Activated CD4-positive, alpha-beta T cell treated with anti-CD3 and anti-CD28 coated beads for 4 hours (primary cell): Measurements from ENCODE around the gene MCM3AP.
"Not testable (repeated sequence)": the region's sequence is repeated elsewhere in the genome, so short reads cannot be mapped to it uniquely, and the experiment has no call there.

Source experiments
- DNase-seq, 2 donors: peaks; one replicate each; pipeline ENCODE4 v3.0.0-alpha.2; 2020

MCM3AP gene

DNA sequence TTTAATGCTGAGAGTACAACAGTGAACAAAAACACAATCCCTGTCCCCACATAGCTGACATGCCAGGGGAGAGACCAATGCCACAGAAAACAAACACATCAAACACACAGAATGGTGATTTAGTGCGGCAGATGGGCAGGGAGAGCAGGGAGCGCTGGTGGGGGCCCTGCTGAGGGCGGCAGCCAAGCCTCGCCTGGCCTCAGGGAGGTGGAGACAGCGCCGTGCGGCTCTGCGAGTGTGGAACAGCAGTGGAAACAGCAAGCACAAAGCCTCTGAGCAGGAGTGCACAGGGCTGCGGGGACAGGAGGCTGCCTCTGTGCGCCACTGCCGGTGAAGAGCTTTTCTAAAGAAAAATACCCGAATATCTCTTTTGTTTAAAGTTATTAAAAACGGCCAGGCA lies 17.0 kb downstream of the MCM3AP start:
- no peak for DNase-seq

GRCh38 chr21:46266946-46267345 lies 18.5 kb downstream of the MCM3AP start:
- DNase-seq, result no peak

- DNase-seq, result no peak
Measured at GRCh38 chr21:46265736-46266525, 19.5 kb downstream of the MCM3AP start.

- no peak for DNase-seq
Measured at GRCh38 chr21:46264690-46265144, 20.7 kb downstream of the MCM3AP start.

DNA sequence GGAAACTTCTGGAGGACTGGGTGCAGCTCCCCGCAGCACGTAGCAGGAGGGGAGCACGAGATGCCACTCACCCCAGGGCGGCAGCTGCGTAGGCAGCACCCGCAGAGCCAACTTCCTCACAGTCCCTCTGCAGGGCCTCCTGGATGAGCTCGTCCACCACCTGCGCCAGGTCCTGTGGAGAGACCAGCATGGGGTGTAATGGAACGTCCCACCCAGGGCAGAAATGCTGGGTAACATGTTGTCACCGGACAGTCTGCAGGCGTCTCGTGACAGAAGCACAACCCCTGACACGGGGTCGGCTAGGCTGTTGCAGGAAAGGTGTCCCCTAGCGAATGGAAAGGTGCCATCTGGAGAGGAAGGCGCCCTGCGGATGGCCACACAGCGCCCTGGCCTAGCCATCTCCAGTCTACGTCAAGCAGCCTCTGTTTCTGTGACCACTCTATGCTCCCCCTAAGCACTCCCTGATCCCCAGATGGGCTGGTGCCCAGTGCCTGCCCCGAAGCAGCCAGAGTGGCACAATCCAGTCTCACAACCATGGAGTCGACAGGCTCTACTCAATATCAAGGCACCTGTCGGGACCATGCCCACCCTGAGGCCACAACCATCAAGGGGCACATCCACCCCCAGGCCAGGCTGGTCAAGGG lies 21.2 kb downstream of the MCM3AP start:
- DNase-seq, result no peak

- DNase-seq, result no peak
Measured at GRCh38 chr21:46256501-46256994, 28.9 kb downstream of the MCM3AP start.

GRCh38 chr21:46255758-46256337 lies 29.6 kb downstream of the MCM3AP start:
- no peak for DNase-seq

GRCh38 chr21:46255166-46255565 lies 30.2 kb downstream of the MCM3AP start:
- no peak for DNase-seq

DNA sequence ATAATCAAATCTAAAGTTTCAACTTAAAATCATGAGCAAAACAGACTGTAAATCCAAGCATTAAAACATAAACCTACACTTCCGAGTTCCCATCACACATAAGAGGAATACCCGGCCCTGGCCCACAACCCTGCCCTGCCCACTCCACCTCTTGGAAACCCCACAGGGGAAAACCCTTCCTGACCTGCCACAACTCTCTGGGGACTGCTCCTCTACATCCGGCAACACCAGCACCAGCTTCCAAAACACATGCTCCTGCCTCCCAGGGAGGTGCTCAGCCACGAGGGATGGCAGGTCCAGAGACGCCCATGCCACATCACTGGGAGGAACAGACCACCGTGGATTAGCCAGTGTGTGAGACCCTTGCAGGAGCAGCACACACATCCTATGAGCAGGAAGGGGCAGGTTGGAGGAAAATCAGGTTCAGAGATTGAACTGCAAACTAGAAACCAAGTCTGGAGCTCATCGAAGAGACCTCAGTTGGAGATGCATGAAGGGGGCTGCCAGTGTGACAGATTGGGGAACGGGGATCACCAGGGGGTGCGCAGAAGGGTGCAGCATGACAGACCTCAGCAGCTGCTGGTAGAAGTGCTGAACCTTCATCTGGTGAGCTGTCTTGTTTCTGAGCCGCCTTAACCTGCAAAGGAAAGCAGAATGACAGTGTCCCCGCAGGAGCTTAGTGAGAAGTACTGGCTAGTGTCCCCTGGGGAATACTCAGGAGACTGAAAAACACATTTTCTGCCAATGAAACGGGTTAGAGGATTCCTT lies 31.0 kb downstream of the MCM3AP start:
- no peak for DNase-seq

DNA sequence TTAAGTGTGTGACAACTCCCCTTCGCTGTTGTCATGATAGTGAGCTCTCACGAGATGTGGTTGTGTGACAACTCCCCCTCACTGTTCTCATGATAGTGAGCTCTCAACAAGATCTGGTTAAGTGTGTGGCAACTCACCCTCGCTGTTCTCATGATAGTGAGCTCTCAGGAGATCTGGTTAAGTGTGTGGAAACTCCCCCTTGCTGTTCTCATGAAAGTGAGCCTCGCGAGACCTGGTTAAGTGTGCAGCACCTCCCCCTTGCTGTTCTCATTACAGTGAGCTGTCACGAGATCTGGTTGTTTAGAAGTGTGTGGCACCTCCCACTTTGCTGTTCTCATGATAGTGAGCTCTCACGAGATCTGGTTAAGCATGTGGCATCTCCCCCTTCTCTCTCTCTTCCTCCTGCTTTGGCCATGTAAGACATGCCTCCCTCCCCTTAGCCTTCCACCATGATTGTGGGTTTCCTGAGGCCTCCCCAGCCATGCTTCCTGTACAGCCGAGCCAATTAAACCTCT lies 31.7 kb downstream of the MCM3AP start:
- peak in 1 of 2 donors; percentile 18 for DNase-seq

GRCh38 chr21:46252840-46253239 lies 32.6 kb downstream of the MCM3AP start:
- no peak for DNase-seq

GRCh38 chr21:46250146-46250725 lies 35.2 kb downstream of the MCM3AP start:
- DNase-seq, result no peak

DNA sequence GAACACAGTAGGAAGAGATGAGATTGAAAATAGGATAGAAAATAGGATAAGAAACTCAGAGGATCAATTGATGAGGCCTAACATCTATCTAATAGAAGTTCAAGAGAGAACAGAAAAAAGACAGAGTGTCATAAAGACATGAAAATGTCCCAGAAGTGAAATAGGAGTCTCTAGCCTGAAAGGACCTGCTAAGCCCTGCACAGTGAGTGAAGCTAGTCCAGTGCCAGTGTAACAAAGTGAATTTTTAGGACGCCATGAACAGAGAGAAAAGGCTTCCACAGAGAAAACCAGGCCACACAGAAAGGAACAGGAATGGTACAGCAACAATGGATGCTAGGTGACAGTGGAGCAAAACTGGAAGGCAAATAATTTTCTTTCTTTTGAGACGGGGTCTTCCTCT lies 36.6 kb downstream of the MCM3AP start:
- DNase-seq, result no peak

DNA sequence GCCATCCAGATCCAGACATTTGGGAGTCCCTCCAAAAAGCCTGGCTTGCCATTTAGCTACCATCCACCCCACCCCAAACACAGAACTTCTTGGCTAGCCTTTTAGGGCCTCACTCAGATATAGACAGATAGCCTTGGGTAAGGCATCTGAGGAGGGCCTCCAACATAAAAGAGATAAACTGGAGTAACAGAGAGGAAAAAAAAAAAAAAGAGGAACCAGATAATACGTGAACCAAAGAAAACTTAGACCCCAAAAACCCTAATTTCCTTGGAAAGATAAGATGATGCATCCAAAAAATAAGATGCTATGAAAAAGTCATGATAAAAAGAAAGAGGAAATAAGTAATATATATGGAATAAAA lies 37.0 kb downstream of the MCM3AP start:
- no peak for DNase-seq

DNA sequence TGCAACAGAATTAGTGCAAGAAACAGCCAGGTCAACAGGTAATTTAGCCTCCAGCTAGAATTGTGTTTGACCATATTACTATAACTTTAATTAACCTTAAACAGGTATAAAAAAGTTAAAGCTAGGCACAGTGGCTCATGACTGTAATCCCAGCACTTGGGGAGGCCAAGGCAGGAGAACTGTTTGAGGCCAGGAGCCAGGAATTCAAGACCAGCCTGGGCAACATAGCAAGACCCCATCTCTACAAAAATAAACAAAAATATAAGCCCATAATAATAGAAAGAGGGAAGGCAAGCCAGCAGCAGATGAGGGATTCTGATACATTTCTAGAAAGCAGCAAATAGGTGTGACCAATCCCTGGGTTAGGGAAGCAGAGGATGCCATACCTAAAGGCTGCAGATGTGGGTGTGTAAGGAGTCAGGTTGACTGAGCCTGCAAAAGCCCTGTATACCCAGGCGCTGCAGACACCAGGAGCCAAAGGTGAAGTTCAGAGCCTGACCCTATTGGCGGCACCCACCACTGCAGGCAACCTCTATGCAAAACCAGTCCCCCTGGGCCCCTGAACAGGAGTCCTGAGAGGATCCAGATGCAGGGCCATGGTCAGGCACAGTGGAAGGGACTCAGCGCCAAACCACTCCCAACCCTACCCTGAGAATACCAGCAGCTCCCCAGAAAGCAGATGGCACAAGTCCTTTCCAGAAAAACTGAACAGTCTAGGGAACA lies 37.6 kb downstream of the MCM3AP start:
- no peak for DNase-seq

DNA sequence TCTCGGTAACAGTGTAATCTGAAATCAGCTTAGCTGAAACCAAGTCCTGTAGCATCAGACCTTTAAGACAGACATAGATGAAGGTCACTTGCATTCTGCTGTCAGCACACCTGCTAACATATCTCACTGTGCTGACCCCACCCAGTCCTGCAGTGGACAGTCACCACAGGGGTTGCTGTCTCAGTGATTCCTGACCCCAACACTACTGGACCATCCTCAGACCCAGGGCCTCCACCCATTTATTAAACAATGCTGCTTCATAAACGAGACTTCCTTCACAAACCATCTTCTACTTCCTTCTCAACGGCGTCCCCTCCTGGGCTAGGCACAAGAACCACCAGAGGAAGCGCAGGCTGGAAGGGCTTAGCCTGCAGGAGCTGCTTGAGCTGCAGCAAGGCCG lies 39.1 kb downstream of the MCM3AP start:
- DNase-seq, result no peak

DNA sequence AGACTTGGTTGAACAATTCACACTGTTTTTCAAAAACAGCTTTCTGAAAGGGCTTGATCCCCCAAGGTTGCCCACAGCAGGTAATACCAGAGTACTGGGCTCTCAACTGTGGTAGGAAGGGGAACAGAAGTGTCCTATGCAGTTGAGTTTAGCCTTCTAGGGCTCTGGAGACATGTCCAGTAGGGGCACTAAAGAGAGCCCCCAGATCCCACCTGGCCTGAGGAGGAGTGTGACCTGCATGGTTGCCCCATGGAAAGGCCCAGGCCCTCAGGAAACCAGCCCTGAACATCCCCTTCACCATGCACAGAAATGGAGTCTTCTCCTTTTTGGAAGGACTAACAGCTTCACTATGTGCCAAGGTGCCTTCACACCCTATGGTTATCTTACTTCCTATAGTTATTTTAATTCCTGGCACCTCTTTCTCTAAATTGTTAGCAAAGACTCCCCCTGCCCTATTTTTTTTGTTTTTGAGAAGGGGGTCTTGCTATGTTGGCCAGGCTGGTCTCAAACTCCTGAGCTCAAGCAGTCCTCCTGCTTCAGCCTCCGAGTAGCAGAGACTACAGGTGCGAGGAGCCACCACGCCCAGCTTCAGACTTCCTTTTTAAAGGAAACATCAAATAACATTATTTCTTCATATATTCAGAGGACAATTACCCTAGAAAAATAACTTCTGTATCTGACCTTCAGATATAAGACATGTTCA lies 40.0 kb downstream of the MCM3AP start:
- DNase-seq, result no peak

- DNase-seq, result no peak
Measured at GRCh38 chr21:46244602-46245001, 40.8 kb downstream of the MCM3AP start.

DNA sequence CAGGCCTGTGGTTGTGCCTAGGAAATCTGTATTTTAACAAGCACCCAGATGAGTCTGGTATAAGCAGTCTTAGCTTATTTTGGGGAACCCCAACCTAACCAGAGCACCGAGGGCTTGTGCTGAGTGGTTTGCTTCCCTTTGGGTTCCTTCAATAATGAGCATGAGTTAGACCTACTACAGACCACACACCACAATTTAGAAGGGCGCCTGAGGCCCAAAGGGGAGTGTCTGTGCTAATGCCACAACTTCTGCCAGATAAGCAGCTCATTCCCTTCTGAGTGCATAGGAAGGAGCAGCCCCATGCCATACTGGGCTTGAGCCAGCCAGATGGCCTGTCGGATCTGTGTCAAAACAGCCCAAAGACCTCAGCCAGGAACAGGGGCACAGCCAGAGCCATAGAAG lies 41.5 kb downstream of the MCM3AP start:
- no peak for DNase-seq

GRCh38 chr21:46243325-46243724 lies 42.1 kb downstream of the MCM3AP start:
- DNase-seq, result no peak

- not testable (repeated sequence) for DNase-seq
Measured at GRCh38 chr21:46241577-46241976, 43.8 kb downstream of the MCM3AP start.
